Spinal cord (tissue), 10 donors: ENCODE data around the gene FOXN4. TPM values are rescaled to one million over a fixed set of nuclear protein-coding genes. Genes with fewer than 3 reads are reported as not detected.
"Not testable (repeated sequence)": the region's sequence is repeated elsewhere in the genome, so short reads cannot be mapped to it uniquely, and the experiment has no call there.

ENCODE experiments used
- DNase-seq, 6 donors: peaks; one replicate each; pipeline versions ENCODE4 v3.0.0 to v3.0.0-alpha.2; 2013 to 2015; ENCODE audit warnings: low spot score in 6 of 6, low read depth in 4 of 6
- H3K27ac ChIP-seq: one replicate; pipeline ENCODE4 v1.5.1; 2013; ENCODE audit warnings: low read depth, low read length, control low read depth
- H3K27me3 ChIP-seq: one replicate; pipeline ENCODE4 v1.6.1; 2013; ENCODE audit warnings: low read length; ENCODE audit not compliant: control insufficient read depth, insufficient read depth
- H3K36me3 ChIP-seq: one replicate; pipeline ENCODE4 v1.6.1; 2013; ENCODE audit warnings: low read length; ENCODE audit not compliant: control insufficient read depth, insufficient read depth
- H3K4me1 ChIP-seq: one replicate; pipeline ENCODE4 v1.6.1; 2013; ENCODE audit warnings: low read length; ENCODE audit not compliant: control insufficient read depth, insufficient read depth
- H3K4me3 ChIP-seq: one replicate; pipeline ENCODE4 v1.5.1; 2013; ENCODE audit warnings: low read depth, low read length, control low read depth
- H3K9me3 ChIP-seq: one replicate; pipeline ENCODE4 v1.6.1; 2013; ENCODE audit warnings: low read length; ENCODE audit not compliant: control insufficient read depth, insufficient read depth
- WGBS: methylation state at CpG from one replicate; pipeline ENCODE4 v1.1.5; 2013; ENCODE audit warnings: missing lambda C conversion rate; ENCODE audit not compliant: insufficient coverage; 5-methylcytosine and 5-hydroxymethylcytosine counted together
- polyA plus RNA-seq, 2 donors: library from polyadenylated mRNA; unstranded; fragments of 120-200 nt; gene quantifications; one replicate each; pipeline ENCODE4 v1.2.1, GENCODE V29; 2013; ENCODE audit not compliant: insufficient read length in 2 of 2
- total RNA-seq, 2 donors: library from RNA; depleted of rRNA in 1 of 2; stranded (reverse); fragments of 120-200 nt in 1 of 2; fragments of >200 nt in 1 of 2; gene quantifications; one replicate each; pipeline versions ENCODE4 v1.2.3 to v1.2.4, GENCODE V29; 2013 to 2014
- donor health status: healthy.

The FOXN4 gene
- total and polyA plus RNA-seq, 4 donors = 0.33 to 1.4 (median 1.3) TPM; not detected in 1

GRCh38 chr12:109336593-109336992 is 27.5 kb upstream of the FOXN4 start:
- Histone ChIP-seq H3K27me3 (no peaks in the 10 kb centered on the region), H3K36me3 (no peaks in the 10 kb centered on the region), H3K4me1 (no peaks in the 10 kb centered on the region), H3K9me3 (no peaks in the 10 kb centered on the region), H3K27ac (no peak overlapping the region), H3K4me3 (no peak overlapping the region)
- WGBS = no CpG with 5 or more reads among the region's 1 CpG
- DNase-seq = no peak

- WGBS = no CpG with 5 or more reads among the region's 2 CpGs
- no peaks in the 10 kb centered on the region for H3K9me3 ChIP-seq
- H3K4me1 ChIP-seq = no peaks in the 10 kb centered on the region
- H3K36me3 ChIP-seq = no peaks in the 10 kb centered on the region
- no peaks in the 10 kb centered on the region for H3K27me3 ChIP-seq
- no peak overlapping the region for H3K4me3 ChIP-seq
- no peak for DNase-seq
- no peak overlapping the region for H3K27ac ChIP-seq
Measured at GRCh38 chr12:109334887-109335286, 25.8 kb upstream of the FOXN4 start.

GRCh38 chr12:109331301-109331952 is 22.3 kb upstream of the FOXN4 start:
- Histone ChIP-seq H3K9me3 (no peaks in the 10 kb centered on the region), H3K27ac (no peak overlapping the region), H3K36me3 (no peaks in the 10 kb centered on the region), H3K4me3 (no peak overlapping the region), H3K4me1 (no peaks in the 10 kb centered on the region), H3K27me3 (no peaks in the 10 kb centered on the region)
- DNase-seq = peak in 2 of 6 donors; percentile 73 to 83
- WGBS = 24% methylated on average over 6 of the region's 7 CpGs

GRCh38 chr12:109330282-109331230 is 21.5 kb upstream of the FOXN4 start:
- H3K36me3 ChIP-seq = no peaks in the 10 kb centered on the region
- H3K27me3 ChIP-seq = no peaks in the 10 kb centered on the region
- peak in 2 of 6 donors; percentile 37 to 83 for DNase-seq
- H3K9me3 ChIP-seq = no peaks in the 10 kb centered on the region
- no peak overlapping the region for H3K27ac ChIP-seq
- no peaks in the 10 kb centered on the region for H3K4me1 ChIP-seq
- H3K4me3 ChIP-seq = no peak overlapping the region
- WGBS = 77% methylated on average over 3 of the region's 16 CpGs

- Histone ChIP-seq H3K4me1 (no peaks in the 10 kb centered on the region), H3K27me3 (no peaks in the 10 kb centered on the region), H3K4me3 (no peak overlapping the region), H3K27ac (no peak overlapping the region), H3K9me3 (no peaks in the 10 kb centered on the region), H3K36me3 (no peaks in the 10 kb centered on the region)
- 50% methylated on average over 6 of the region's 7 CpGs for WGBS
- DNase-seq = peak in 2 of 6 donors; percentile 4 to 25
Measured at GRCh38 chr12:109329686-109330085, 20.6 kb upstream of the FOXN4 start.

- no peak overlapping the region for H3K27ac ChIP-seq
- H3K4me1 ChIP-seq = no peaks in the 10 kb centered on the region
- no peak for DNase-seq
- 100% methylated on average over 1 of the region's 3 CpGs for WGBS
- no peak overlapping the region for H3K4me3 ChIP-seq
- peaks cover under 1% of the 10 kb centered on the region for H3K27me3 ChIP-seq
- no peaks in the 10 kb centered on the region for H3K9me3 ChIP-seq
- H3K36me3 ChIP-seq = no peaks in the 10 kb centered on the region
Measured at GRCh38 chr12:109329003-109329402, 19.9 kb upstream of the FOXN4 start.

- not testable (repeated sequence) for H3K4me1 ChIP-seq, DNase-seq, H3K4me3 ChIP-seq, H3K36me3 ChIP-seq, H3K9me3 ChIP-seq, H3K27ac ChIP-seq
- peaks cover 12% of the 10 kb centered on the region for H3K27me3 ChIP-seq
- no CpG with 5 or more reads among the region's 8 CpGs for WGBS
Measured at GRCh38 chr12:109321294-109321693, 12.2 kb upstream of the FOXN4 start.

GRCh38 chr12:109310247-109311125 is 1.4 kb upstream of the FOXN4 start:
- Histone ChIP-seq H3K4me1 (peaks cover 14% of the 10 kb centered on the region), H3K9me3 (no peaks in the 10 kb centered on the region), H3K36me3 (no peaks in the 10 kb centered on the region), H3K27ac (no peak overlapping the region), H3K4me3 (peak overlapping the region; percentile 27), H3K27me3 (peaks cover 52% of the 10 kb centered on the region)
- peak in 2 of 6 donors; percentile 13 to 57 for DNase-seq
- WGBS = under 1% methylated on average over 28 of the region's 33 CpGs
